Left lung (tissue), 10 donors: ENCODE data around the gene C11orf54. TPM values are rescaled to one million over a fixed set of nuclear protein-coding genes. Genes with fewer than 3 reads are reported as not detected.
A peak's percentile ranks its signal among the peaks of the same experiment; 100 is the strongest.

ENCODE experiments used
- ATAC-seq: fragments of 200-7000 bp; cut with Tn5 transposase; one replicate; pipeline ENCODE4 v1.9.1; 2020; ENCODE audit warnings: moderate library complexity
- DNase-seq, 4 donors: peaks; one replicate each; pipeline ENCODE4 v3.0.0-alpha.2; 2013 to 2020
- H3K27ac ChIP-seq, 2 donors: fragments of 200-600 bp; sonication (generic) in 1 of 2; one replicate each; pipeline versions ENCODE4 v1.5.0 to v1.8.0; 2020 to 2021
- H3K27me3 ChIP-seq, 2 donors: fragments of 200-600 bp; sonication (generic) in 1 of 2; one replicate each; pipeline versions ENCODE4 v1.5.0 to v1.8.0; 2020 to 2021
- H3K36me3 ChIP-seq, 2 donors: fragments of 200-600 bp; sonication (generic) in 1 of 2; one replicate each; pipeline versions ENCODE4 v1.5.0 to v1.8.0; 2020 to 2021
- H3K4me1 ChIP-seq, 2 donors: fragments of 200-600 bp; one replicate each; pipeline ENCODE4 v1.8.0; 2021
- H3K4me3 ChIP-seq, 2 donors: fragments of 200-600 bp; sonication (generic) in 1 of 2; one replicate each; pipeline versions ENCODE4 v1.5.0 to v1.8.0; 2020 to 2021; ENCODE audit warnings: mild to moderate bottlenecking in 1 of 2
- H3K9me3 ChIP-seq, 2 donors: fragments of 200-600 bp; sonication (generic) in 1 of 2; one replicate each; pipeline versions ENCODE4 v1.5.0 to v1.8.0; 2020 to 2021
- CTCF ChIP-seq, 2 donors: fragments of 200-600 bp; sonication (generic) in 1 of 2; IDR thresholded peaks; one replicate each; pipeline versions ENCODE4 v1.5.0 to v1.8.0; 2021; ENCODE audit warnings: antibody characterized with exemption in 2 of 2
- intact Hi-C, 2 donors: fragments of 100-400 bp; cut with DNase I; formaldehyde crosslinking; loops; one replicate each; pipeline versions ENCODE4 v1.11.2 to v1.14.2; 2022
- polyA plus RNA-seq, 6 donors: library from polyadenylated mRNA; unstranded; fragments of 120-200 nt; gene quantifications; one replicate each; pipeline ENCODE4 v1.2.1, GENCODE V29; 2013; ENCODE audit not compliant: insufficient read length in 6 of 6
- total RNA-seq, 2 donors: library from RNA; stranded (reverse); fragmentation: NEBNext Ultra II Directional; extraction: Animal tissue kit (Norgen Biotek cat#: 25700); gene quantifications; one replicate each; pipeline ENCODE4 v1.2.1, GENCODE V29; 2021
- donor health status: DM: no; HTN: yes; CAD: no.
- donor health status: DM: no; HTN: no; CAD: no.

Gene C11orf54
- total and polyA plus RNA-seq, 8 donors, result 21.7 to 73.6 (median 60.4) TPM

GRCh38 chr11:93717501-93717900, 24.0 kb upstream of the C11orf54 start:
- Histone ChIP-seq H3K9me3 (no peaks in the 10 kb centered on the region), H3K27me3 (no peaks in the 10 kb centered on the region), H3K4me3 (no peak overlapping the region), H3K4me1 (peaks cover 0 to 9% of the 10 kb centered on the region in 2 donors), H3K27ac (peak overlapping the region in 1 of 2 donors; percentile 66), H3K36me3 (peaks cover 0 to 37% of the 10 kb centered on the region in 2 donors)
- intact Hi-C loops, result no loop called here
- DNase-seq, result no peak
- no peak for ATAC-seq
- TF ChIP-seq CTCF (IDR thresholded peaks at IDR 0.05), result no peak

- TF ChIP-seq CTCF (IDR thresholded peaks at IDR 0.05), result no peak
- Histone ChIP-seq H3K9me3 (no peaks in the 10 kb centered on the region), H3K27ac (peak overlapping the region in 1 of 2 donors; percentile 66), H3K4me3 (no peak overlapping the region), H3K36me3 (peaks cover 0 to 43% of the 10 kb centered on the region in 2 donors), H3K4me1 (peaks cover 0 to 9% of the 10 kb centered on the region in 2 donors), H3K27me3 (no peaks in the 10 kb centered on the region)
- intact Hi-C loops, result no loop called here
- DNase-seq (no peak), ATAC-seq (no peak)
Measured at GRCh38 chr11:93718057-93718563, 23.4 kb upstream of the C11orf54 start.

- H3K9me3 ChIP-seq, result no peaks in the 10 kb centered on the region
- no peak overlapping the region for H3K4me3 ChIP-seq
- no peaks in the 10 kb centered on the region for H3K27me3 ChIP-seq
- H3K27ac ChIP-seq, result no peak overlapping the region
- intact Hi-C loops, result no loop called here
- H3K36me3 ChIP-seq, result peaks cover 0 to 49% of the 10 kb centered on the region in 2 donors
- DNase-seq (no peak), ATAC-seq (no peak)
- peaks cover 0 to 9% of the 10 kb centered on the region in 2 donors for H3K4me1 ChIP-seq
- no peak for TF ChIP-seq CTCF (IDR thresholded peaks at IDR 0.05)
Measured at GRCh38 chr11:93719310-93719709, 22.2 kb upstream of the C11orf54 start.

- no peak for TF ChIP-seq CTCF (IDR thresholded peaks at IDR 0.05)
- ATAC-seq (no peak), DNase-seq (no peak)
- Histone ChIP-seq H3K4me1 (peaks cover 0 to 9% of the 10 kb centered on the region in 2 donors), H3K27me3 (no peaks in the 10 kb centered on the region), H3K36me3 (peaks cover 0 to 48% of the 10 kb centered on the region in 2 donors), H3K27ac (no peak overlapping the region), H3K9me3 (no peaks in the 10 kb centered on the region), H3K4me3 (no peak overlapping the region)
- intact Hi-C loops, result no loop called here
Measured at GRCh38 chr11:93720522-93720921, 20.9 kb upstream of the C11orf54 start.

DNA sequence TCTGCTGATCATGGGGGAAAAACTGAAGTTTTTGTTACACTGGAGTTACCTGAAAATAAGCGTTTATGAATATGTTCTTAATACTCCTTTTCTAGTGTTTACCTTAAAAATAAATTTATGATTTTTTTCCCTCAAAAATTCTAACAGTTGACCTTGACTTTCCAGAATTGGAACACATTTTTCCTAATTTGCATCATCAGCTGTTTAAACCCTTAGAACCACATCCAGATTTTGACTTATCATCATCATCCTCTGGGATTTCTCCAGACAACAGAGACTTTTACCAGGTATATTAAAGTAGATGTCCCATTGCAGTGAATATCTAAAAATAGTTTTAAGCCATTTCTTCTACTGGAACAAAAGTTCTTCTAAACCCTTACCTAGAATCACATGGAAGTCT, 17.4 kb upstream of the C11orf54 start:
- Histone ChIP-seq H3K4me1 (no peaks in the 10 kb centered on the region), H3K27me3 (no peaks in the 10 kb centered on the region), H3K9me3 (no peaks in the 10 kb centered on the region), H3K36me3 (peaks cover 0 to 67% of the 10 kb centered on the region in 2 donors), H3K4me3 (no peak overlapping the region), H3K27ac (no peak overlapping the region)
- DNase-seq (no peak), ATAC-seq (no peak)
- TF ChIP-seq CTCF (IDR thresholded peaks at IDR 0.05), result no peak
- intact Hi-C loops, result no loop called here
